ENCODE data around the gene FASLG. TPM values are rescaled to one million over a fixed set of nuclear protein-coding genes. Genes with fewer than 3 reads are reported as not detected.
"Not testable (repeated sequence)": the region's sequence is repeated elsewhere in the genome, so short reads cannot be mapped to it uniquely, and the experiment has no call there.

The FASLG gene
- total and polyA plus RNA-seq, 8 donors: 0.05 to 0.12 TPM; not detected in 6

- 59 to 75% (median 65%) methylated on average over 1 of the region's 1 CpG for WGBS, 5 donors
- Histone ChIP-seq H3K27me3 (no peaks in the 10 kb centered on the region), H3K27ac (no peak overlapping the region), H3K4me1 (no peaks in the 10 kb centered on the region), H3K4me3 (no peak overlapping the region), H3K9me3 (peaks cover 8 to 48% (median 30%) of the 10 kb centered on the region in 4 donors), H3K36me3 (peaks cover 0 to 8% (median 6%) of the 10 kb centered on the region in 4 donors)
- intact Hi-C loops (cut with DNase I; ENCODE audit: low total_unique reads): no loop called here
- DNase-seq: no peak
- no peak for TF ChIP-seq POLR2A (IDR thresholded peaks at IDR 0.05)
- no peak for TF ChIP-seq EP300 (IDR thresholded peaks at IDR 0.05)
- no peak for TF ChIP-seq POLR2AphosphoS5 (IDR thresholded peaks at IDR 0.05)
- TF ChIP-seq CTCF (IDR thresholded peaks at IDR 0.05): no peak
Measured at GRCh38 chr1:172616195-172616594, 42.7 kb upstream of the FASLG start.

GRCh38 chr1:172616636-172617035, 42.3 kb upstream of the FASLG start:
- TF ChIP-seq EP300 (IDR thresholded peaks at IDR 0.05) (no peak), CTCF (IDR thresholded peaks at IDR 0.05) (no peak), POLR2A (IDR thresholded peaks at IDR 0.05) (no peak), POLR2AphosphoS5 (IDR thresholded peaks at IDR 0.05) (no peak)
- no peaks in the 10 kb centered on the region for H3K4me1 ChIP-seq
- H3K27ac ChIP-seq: no peak overlapping the region
- no peak overlapping the region for H3K4me3 ChIP-seq
- H3K36me3 ChIP-seq: peaks cover 0 to 4% (median 3%) of the 10 kb centered on the region in 4 donors
- DNase-seq: no peak
- WGBS, 5 donors: 60 to 74% (median 66%) methylated on average over 3 of the region's 3 CpGs
- peaks cover 8 to 51% (median 32%) of the 10 kb centered on the region in 4 donors for H3K9me3 ChIP-seq
- intact Hi-C loops (cut with DNase I; ENCODE audit: low total_unique reads): no loop called here
- no peaks in the 10 kb centered on the region for H3K27me3 ChIP-seq

GRCh38 chr1:172620603-172621002, 38.3 kb upstream of the FASLG start:
- H3K4me3 ChIP-seq; intact Hi-C loops (cut with DNase I; ENCODE audit: low total_unique reads); H3K27me3 ChIP-seq; H3K36me3 ChIP-seq; DNase-seq; H3K4me1 ChIP-seq; H3K27ac ChIP-seq: not testable (repeated sequence)
- H3K9me3 ChIP-seq: peaks cover 8 to 51% (median 34%) of the 10 kb centered on the region in 4 donors
- WGBS, 5 donors: 89 to 96% (median 94%) methylated on average over 9 of the region's 9 CpGs

- no peak overlapping the region for H3K4me3 ChIP-seq
- H3K4me1 ChIP-seq: no peaks in the 10 kb centered on the region
- intact Hi-C loops (cut with DNase I; ENCODE audit: low total_unique reads): no loop called here
- no peak for DNase-seq
- H3K27me3 ChIP-seq: no peaks in the 10 kb centered on the region
- peaks cover 8 to 35% (median 24%) of the 10 kb centered on the region in 4 donors for H3K9me3 ChIP-seq
- no peak for TF ChIP-seq POLR2AphosphoS5 (IDR thresholded peaks at IDR 0.05)
- TF ChIP-seq POLR2A (IDR thresholded peaks at IDR 0.05): no peak
- no peak for TF ChIP-seq CTCF (IDR thresholded peaks at IDR 0.05)
- no peak for TF ChIP-seq EP300 (IDR thresholded peaks at IDR 0.05)
- no peak overlapping the region for H3K27ac ChIP-seq
- no peaks in the 10 kb centered on the region for H3K36me3 ChIP-seq
- WGBS, 5 donors: 74 to 81% (median 76%) methylated on average over 3 of the region's 3 CpGs
Measured at GRCh38 chr1:172622541-172622940, 36.4 kb upstream of the FASLG start.

GRCh38 chr1:172623748-172624147, 35.2 kb upstream of the FASLG start:
- whole genome bisulfite sequencing, 5 donors: 82 to 90% (median 85%) methylated on average over 3 of the region's 3 CpGs

More at GRCh38 chr1:172623748-172624147, 35.2 kb upstream of the FASLG start:
- intact Hi-C loops (cut with DNase I; ENCODE audit: low total_unique reads): no loop called here
- TF ChIP-seq CTCF (IDR thresholded peaks at IDR 0.05): no peak
- no peak for TF ChIP-seq POLR2AphosphoS5 (IDR thresholded peaks at IDR 0.05)
- TF ChIP-seq POLR2A (IDR thresholded peaks at IDR 0.05): no peak
- TF ChIP-seq EP300 (IDR thresholded peaks at IDR 0.05): no peak
- DNase-seq: no peak
- no peaks in the 10 kb centered on the region for H3K4me1 ChIP-seq
- H3K9me3 ChIP-seq: peaks cover 8 to 32% (median 20%) of the 10 kb centered on the region in 4 donors
- no peak overlapping the region for H3K4me3 ChIP-seq
- no peaks in the 10 kb centered on the region for H3K27me3 ChIP-seq
- no peak overlapping the region for H3K27ac ChIP-seq
- H3K36me3 ChIP-seq: no peaks in the 10 kb centered on the region

All from stomach (tissue), 9 donors.